K562 (cell line): ENCODE measurements around the gene KHDC1. TPM values are rescaled to one million over a fixed set of nuclear protein-coding genes. Genes with fewer than 3 reads are reported as not detected.

Experiments
- CEBPG ChIP-seq, 3 experiments: fragments of 200-800 bp in 1 of 3; sonication (Bioruptor generic) in 1 of 3; sonication (generic) in 1 of 3; formaldehyde crosslinking in 1 of 3; IDR thresholded peaks in 2 of 3; conservative IDR thresholded peaks in 1 of 3; 2 replicates each; pipeline versions ENCODE4 v1.6.1 to v1.8.0; 2016 to 2022; ENCODE audit warnings: missing compliant biosample characterization in 2 of 3, missing genetic modification characterization in 2 of 3, mild to moderate bottlenecking in 1 of 3, missing genetic modification reagents in 1 of 3
- GABPA ChIP-seq: fragments of 200-800 bp; sonication (Bioruptor generic); conservative IDR thresholded peaks from 2 replicates; pipeline ENCODE4 v1.6.1; 2016; ENCODE audit warnings: low read depth, missing genetic modification characterization, missing compliant biosample characterization
- HLTF ChIP-seq: fragments of 450-650 bp; IDR thresholded peaks from 2 replicates; pipeline ENCODE4 v1.6.1; 2016
- MED1 ChIP-seq: sonication (generic); formaldehyde crosslinking; IDR thresholded peaks from 2 replicates; pipeline ENCODE4 v1.8.1; 2023; ENCODE audit warnings: missing genetic modification reagents, borderline replicate concordance
- NBN ChIP-seq: fragments of 450-650 bp; IDR thresholded peaks from 2 replicates; pipeline ENCODE4 v1.6.1; 2016; ENCODE audit warnings: low read depth, mild to moderate bottlenecking
- PHF8 ChIP-seq: fragments of 200-600 bp; sonication (generic); IDR thresholded peaks from 2 replicates; pipeline ENCODE4 v1.6.1; 2012; ENCODE audit warnings: mixed run types, mild to moderate bottlenecking, inconsistent platforms, low read length, moderate library complexity, borderline replicate concordance
- RBFOX2 ChIP-seq: fragments of 200-400 bp; formaldehyde crosslinking; IDR thresholded peaks from 2 replicates; pipeline ENCODE4 v1.6.1; 2017; ENCODE audit warnings: low read depth, mild to moderate bottlenecking, low read length, moderate library complexity
- RBM14 ChIP-seq: fragments of 200-400 bp; formaldehyde crosslinking; IDR thresholded peaks from 2 replicates; pipeline ENCODE4 v1.6.1; 2018; ENCODE audit warnings: low read depth, mild to moderate bottlenecking, low read length, moderate library complexity, borderline replicate concordance; ENCODE audit not compliant: insufficient read depth
- SMARCB1 ChIP-seq: IDR thresholded peaks from 2 replicates; pipeline ENCODE4 v1.6.1; 2011; ENCODE audit warnings: improper control_type of control experiment, low read depth; ENCODE audit not compliant: insufficient read length
- TFAM ChIP-seq: fragments of 250-450 bp; sonication (Bioruptor Pico); conservative IDR thresholded peaks from 2 replicates; pipeline ENCODE4 v1.5.0; 2021; ENCODE audit warnings: mild to moderate bottlenecking, moderate library complexity
- TRIM24 ChIP-seq, 2 experiments: fragments of 450-650 bp; IDR thresholded peaks; 2 replicates each; pipeline ENCODE4 v1.6.1; 2016
- ZBED1 ChIP-seq: IDR thresholded peaks from 2 replicates; pipeline ENCODE4 v1.6.1; 2014
- ZBTB1 ChIP-seq: sonication (generic); formaldehyde crosslinking; IDR thresholded peaks from 2 replicates; pipeline ENCODE4 v1.8.1; 2023; ENCODE audit warnings: missing genetic modification reagents, low read depth, mild to moderate bottlenecking, borderline replicate concordance
- ZC3H4 ChIP-seq: sonication (generic); formaldehyde crosslinking; IDR thresholded peaks from 2 replicates; pipeline ENCODE4 v1.9.0; 2021; ENCODE audit warnings: missing genetic modification reagents, borderline replicate concordance
- ZFX ChIP-seq: sonication (generic); formaldehyde crosslinking; IDR thresholded peaks from 2 replicates; pipeline ENCODE4 v1.8.0; 2022; ENCODE audit warnings: mild to moderate bottlenecking, missing genetic modification reagents, moderate library complexity
- ZNF3 ChIP-seq: fragments of 250-450 bp; sonication (Bioruptor Pico); IDR thresholded peaks from 2 replicates; pipeline ENCODE4 v1.5.0; 2021; ENCODE audit warnings: mild to moderate bottlenecking, moderate library complexity
- ZNF717 ChIP-seq: fragments of 250-450 bp; sonication (Bioruptor Pico); IDR thresholded peaks from 2 replicates; pipeline ENCODE4 v1.5.0; 2021
- polyA plus RNA-seq, 8 experiments: library from polyadenylated mRNA; depleted of rRNA in 4 of 8; stranded (reverse) in 5 of 8; unstranded in 3 of 8; fragments of >200 nt; fragmentation: Nextera tagmentation in 2 of 8; fragmentation: Illumina TruSeq in 1 of 8; extraction: Ambion mirVana in 2 of 8; extraction: Trizol in 1 of 8; gene quantifications; 2 replicates each; pipeline versions ENCODE4 v1.2.1 to v1.2.3, GENCODE V29; 2011 to 2014; ENCODE audit warnings: inconsistent platforms in 1 of 8, missing spikeins in 1 of 8
- total RNA-seq, 7 experiments: library from RNA; depleted of rRNA in 6 of 7; stranded (reverse); fragments of >200 nt in 6 of 7; fragmentation: Illumina TruSeq in 2 of 7; extraction: Trizol in 2 of 7; gene quantifications; 2 replicates each; pipeline versions ENCODE4 v1.2.1 to v1.2.3, GENCODE V29; 2011 to 2021; ENCODE audit warnings: low replicate concordance in 1 of 7
- TF ChIP-seq, protein P1 (sequence below): sonication (generic); formaldehyde crosslinking; IDR thresholded peaks from 2 replicates; pipeline ENCODE4 v1.8.1; 2023; ENCODE audit warnings: mild to moderate bottlenecking, missing genetic modification reagents
- TF ChIP-seq, protein P2 (sequence below): sonication (generic); formaldehyde crosslinking; IDR thresholded peaks from 2 replicates; pipeline ENCODE4 v1.8.1; 2022; ENCODE audit warnings: missing genetic modification reagents
- TF ChIP-seq, protein P3 (sequence below): sonication (generic); formaldehyde crosslinking; IDR thresholded peaks from 2 replicates; pipeline ENCODE4 v1.9.0; 2022; ENCODE audit warnings: mild to moderate bottlenecking, missing genetic modification reagents
- TF ChIP-seq, protein P4 (sequence below): fragments of 250-450 bp; sonication (Bioruptor Pico); IDR thresholded peaks from 2 replicates; pipeline ENCODE4 v1.5.0; 2021
- TF ChIP-seq, protein P5 (sequence below): sonication (generic); formaldehyde crosslinking; IDR thresholded peaks from 2 replicates; pipeline ENCODE4 v1.8.0; 2022; ENCODE audit warnings: mild to moderate bottlenecking, low read depth, missing genetic modification reagents

Gene KHDC1
- total and polyA plus RNA-seq, 9 of the 15 experiments (the other 6 are each of a cell fraction or from before 2014, with no cell fraction given) = 2.5 to 19.5 (median 8.0) TPM

DNA sequence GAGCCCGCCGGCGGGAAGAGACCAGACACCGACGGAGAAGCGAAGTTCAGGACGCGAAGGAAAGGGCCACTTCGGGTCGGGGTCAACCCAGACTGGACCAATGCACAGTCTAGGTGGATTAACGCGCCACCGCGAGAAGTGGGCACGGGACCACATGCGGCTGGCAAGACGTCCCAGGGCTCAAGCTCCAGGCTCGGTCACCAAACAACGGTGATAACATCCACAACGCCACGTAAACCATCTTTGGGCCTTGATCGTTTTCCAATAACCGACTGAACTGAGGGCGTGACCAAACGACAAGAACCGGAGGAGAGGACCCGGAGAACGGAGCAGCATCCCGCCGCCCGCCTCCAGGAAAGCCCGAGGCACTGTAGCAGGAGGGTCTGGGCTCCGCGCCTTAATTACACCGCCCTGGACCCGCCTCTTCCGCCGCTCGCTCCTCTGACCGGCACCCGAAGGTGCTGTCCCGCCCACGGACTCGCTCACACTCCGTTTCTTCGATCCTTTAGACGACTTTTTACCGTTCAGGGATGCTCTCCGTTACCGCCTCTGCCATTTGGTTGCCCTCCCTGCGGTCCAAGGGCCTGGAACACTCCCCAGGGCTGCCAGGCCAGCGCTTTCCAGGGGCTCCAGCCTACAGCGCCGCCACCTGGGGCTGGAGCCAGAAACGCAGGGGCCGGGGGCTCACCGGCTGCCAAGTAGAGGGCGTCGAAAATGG, 46.9 kb upstream of the KHDC1 start (continued):
- TF ChIP-seq, protein P1, sequence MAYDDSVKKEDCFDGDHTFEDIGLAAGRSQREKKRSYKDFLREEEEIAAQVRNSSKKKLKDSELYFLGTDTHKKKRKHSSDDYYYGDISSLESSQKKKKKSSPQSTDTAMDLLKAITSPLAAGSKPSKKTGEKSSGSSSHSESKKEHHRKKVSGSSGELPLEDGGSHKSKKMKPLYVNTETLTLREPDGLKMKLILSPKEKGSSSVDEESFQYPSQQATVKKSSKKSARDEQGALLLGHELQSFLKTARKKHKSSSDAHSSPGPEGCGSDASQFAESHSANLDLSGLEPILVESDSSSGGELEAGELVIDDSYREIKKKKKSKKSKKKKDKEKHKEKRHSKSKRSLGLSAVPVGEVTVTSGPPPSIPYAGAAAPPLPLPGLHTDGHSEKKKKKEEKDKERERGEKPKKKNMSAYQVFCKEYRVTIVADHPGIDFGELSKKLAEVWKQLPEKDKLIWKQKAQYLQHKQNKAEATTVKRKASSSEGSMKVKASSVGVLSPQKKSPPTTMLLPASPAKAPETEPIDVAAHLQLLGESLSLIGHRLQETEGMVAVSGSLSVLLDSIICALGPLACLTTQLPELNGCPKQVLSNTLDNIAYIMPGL (CRISPR knock-in tag) = no peak
- no peak for TF ChIP-seq RBM14
- TF ChIP-seq ZNF3 = no peak
- TF ChIP-seq TRIM24 (IDR thresholded peaks at IDR 0.05) = 0 out of 4 replicates have a peak, but pooled peaks of 1 of the 2 experiments have one; percentile 5
- TF ChIP-seq ZNF717 (CRISPR knock-in tag) = no peak
- TF ChIP-seq GABPA = peak; percentile 68
- TF ChIP-seq, protein P2, sequence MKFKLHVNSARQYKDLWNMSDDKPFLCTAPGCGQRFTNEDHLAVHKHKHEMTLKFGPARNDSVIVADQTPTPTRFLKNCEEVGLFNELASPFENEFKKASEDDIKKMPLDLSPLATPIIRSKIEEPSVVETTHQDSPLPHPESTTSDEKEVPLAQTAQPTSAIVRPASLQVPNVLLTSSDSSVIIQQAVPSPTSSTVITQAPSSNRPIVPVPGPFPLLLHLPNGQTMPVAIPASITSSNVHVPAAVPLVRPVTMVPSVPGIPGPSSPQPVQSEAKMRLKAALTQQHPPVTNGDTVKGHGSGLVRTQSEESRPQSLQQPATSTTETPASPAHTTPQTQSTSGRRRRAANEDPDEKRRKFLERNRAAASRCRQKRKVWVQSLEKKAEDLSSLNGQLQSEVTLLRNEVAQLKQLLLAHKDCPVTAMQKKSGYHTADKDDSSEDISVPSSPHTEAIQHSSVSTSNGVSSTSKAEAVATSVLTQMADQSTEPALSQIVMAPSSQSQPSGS (CRISPR knock-in tag) = no peak
- peak; percentile 93 for TF ChIP-seq RBFOX2
- TF ChIP-seq, protein P3, sequence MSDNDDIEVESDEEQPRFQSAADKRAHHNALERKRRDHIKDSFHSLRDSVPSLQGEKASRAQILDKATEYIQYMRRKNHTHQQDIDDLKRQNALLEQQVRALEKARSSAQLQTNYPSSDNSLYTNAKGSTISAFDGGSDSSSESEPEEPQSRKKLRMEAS (CRISPR knock-in tag) = peak; percentile 55; the same call in 1 of the 2 replicates
- no peak for TF ChIP-seq TFAM (CRISPR knock-in tag)
- TF ChIP-seq PHF8 = peak; percentile 73; the same call in 1 of the 2 replicates
- TF ChIP-seq MED1 (CRISPR knock-in tag) = no peak
- TF ChIP-seq CEBPG (CRISPR knock-in tag; IDR thresholded peaks at IDR 0.05) = no peak
- TF ChIP-seq CEBPG (tag; conservative IDR thresholded peaks at IDR 0.05 in 1 of 2, IDR thresholded peaks at IDR 0.05 in 1 of 2) = no peak
- no peak for TF ChIP-seq SMARCB1
- TF ChIP-seq HLTF = 0 out of 2 replicates have a peak, but pooled peaks have one; percentile 8
- TF ChIP-seq ZBTB1 = 0 out of 2 replicates have a peak, but pooled peaks have one; percentile 25
- peak; percentile 89 for TF ChIP-seq ZFX (CRISPR knock-in tag)
- TF ChIP-seq ZBED1 = no peak
- TF ChIP-seq, protein P4, sequence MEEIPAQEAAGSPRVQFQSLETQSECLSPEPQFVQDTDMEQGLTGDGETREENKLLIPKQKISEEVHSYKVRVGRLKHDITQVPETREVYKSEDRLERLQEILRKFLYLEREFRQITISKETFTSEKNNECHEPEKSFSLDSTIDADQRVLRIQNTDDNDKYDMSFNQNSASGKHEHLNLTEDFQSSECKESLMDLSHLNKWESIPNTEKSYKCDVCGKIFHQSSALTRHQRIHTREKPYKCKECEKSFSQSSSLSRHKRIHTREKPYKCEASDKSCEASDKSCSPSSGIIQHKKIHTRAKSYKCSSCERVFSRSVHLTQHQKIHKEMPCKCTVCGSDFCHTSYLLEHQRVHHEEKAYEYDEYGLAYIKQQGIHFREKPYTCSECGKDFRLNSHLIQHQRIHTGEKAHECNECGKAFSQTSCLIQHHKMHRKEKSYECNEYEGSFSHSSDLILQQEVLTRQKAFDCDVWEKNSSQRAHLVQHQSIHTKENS = no peak
- TF ChIP-seq, protein P5, sequence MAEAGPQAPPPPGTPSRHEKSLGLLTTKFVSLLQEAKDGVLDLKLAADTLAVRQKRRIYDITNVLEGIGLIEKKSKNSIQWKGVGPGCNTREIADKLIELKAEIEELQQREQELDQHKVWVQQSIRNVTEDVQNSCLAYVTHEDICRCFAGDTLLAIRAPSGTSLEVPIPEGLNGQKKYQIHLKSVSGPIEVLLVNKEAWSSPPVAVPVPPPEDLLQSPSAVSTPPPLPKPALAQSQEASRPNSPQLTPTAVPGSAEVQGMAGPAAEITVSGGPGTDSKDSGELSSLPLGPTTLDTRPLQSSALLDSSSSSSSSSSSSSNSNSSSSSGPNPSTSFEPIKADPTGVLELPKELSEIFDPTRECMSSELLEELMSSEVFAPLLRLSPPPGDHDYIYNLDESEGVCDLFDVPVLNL (CRISPR knock-in tag) = peak; percentile 16; the same call in 1 of the 2 replicates
- TF ChIP-seq NBN = peak; percentile 57; the same call in 1 of the 2 replicates
- peak; percentile 65 for TF ChIP-seq ZC3H4 (CRISPR knock-in tag)
